IPS-18a (cell line): Measurements from ENCODE around the gene PYHIN1.

ENCODE experiments used
- H3K27ac ChIP-seq: one replicate; pipeline ENCODE4 v1.5.1; 2013; ENCODE audit warnings: low read length
- H3K27me3 ChIP-seq: one replicate; pipeline ENCODE4 v1.6.1; 2013; ENCODE audit warnings: mild to moderate bottlenecking, low read length; ENCODE audit not compliant: control insufficient read depth, insufficient read depth
- H3K36me3 ChIP-seq: one replicate; pipeline ENCODE4 v1.6.1; 2013; ENCODE audit warnings: low read depth, low read length; ENCODE audit not compliant: control insufficient read depth
- H3K4me1 ChIP-seq: one replicate; pipeline ENCODE4 v1.6.1; 2013; ENCODE audit warnings: low read depth, low read length; ENCODE audit not compliant: control insufficient read depth
- H3K4me3 ChIP-seq: one replicate; pipeline ENCODE4 v1.5.1; 2013; ENCODE audit warnings: low read length
- H3K9ac ChIP-seq: one replicate; pipeline ENCODE4 v1.6.1; 2013; ENCODE audit warnings: mild to moderate bottlenecking, low read length, moderate library complexity
- H3K9me3 ChIP-seq: one replicate; pipeline ENCODE4 v1.6.1; 2013; ENCODE audit warnings: low read depth, low read length; ENCODE audit not compliant: control insufficient read depth

Gene PYHIN1

GRCh38 chr1:158931055-158931737, at the start of gene PYHIN1:
Gene PYHIN1, plus strand, starts transcription at chr1:158931552. Its CDS starts 5,359 bp downstream, at chr1:158936911.
- H3K36me3 ChIP-seq = no peaks in the 10 kb centered on the region
- H3K27me3 ChIP-seq = no peaks in the 10 kb centered on the region
- no peak within 1 kb of the TSS for H3K9ac ChIP-seq
- no peaks in the 10 kb centered on the region for H3K4me1 ChIP-seq
- H3K9me3 ChIP-seq = no peaks in the 10 kb centered on the region
- H3K4me3 ChIP-seq = no peak within 1 kb of the TSS
- H3K27ac ChIP-seq = no peak within 1 kb of the TSS

GRCh38 chr1:158893654-158894053, 37.7 kb upstream of the PYHIN1 start:
- Histone ChIP-seq H3K9ac (no peak overlapping the region), H3K36me3 (no peaks in the 10 kb centered on the region), H3K27ac (no peak overlapping the region), H3K27me3 (no peaks in the 10 kb centered on the region), H3K4me1 (no peaks in the 10 kb centered on the region), H3K4me3 (no peak overlapping the region), H3K9me3 (no peaks in the 10 kb centered on the region)

GRCh38 chr1:158898722-158899121, 32.6 kb upstream of the PYHIN1 start:
- Histone ChIP-seq H3K9me3 (no peaks in the 10 kb centered on the region), H3K27ac (no peak overlapping the region), H3K4me1 (no peaks in the 10 kb centered on the region), H3K27me3 (no peaks in the 10 kb centered on the region), H3K9ac (no peak overlapping the region), H3K4me3 (no peak overlapping the region), H3K36me3 (no peaks in the 10 kb centered on the region)

GRCh38 chr1:158901623-158902022, 29.7 kb upstream of the PYHIN1 start:
- Histone ChIP-seq H3K27me3 (no peaks in the 10 kb centered on the region), H3K4me1 (no peaks in the 10 kb centered on the region), H3K9me3 (no peaks in the 10 kb centered on the region), H3K9ac (no peak overlapping the region), H3K27ac (no peak overlapping the region), H3K4me3 (no peak overlapping the region), H3K36me3 (no peaks in the 10 kb centered on the region)

- Histone ChIP-seq H3K4me3 (no peak overlapping the region), H3K27ac (no peak overlapping the region), H3K4me1 (no peaks in the 10 kb centered on the region), H3K27me3 (no peaks in the 10 kb centered on the region), H3K9ac (no peak overlapping the region), H3K9me3 (peaks cover 2% of the 10 kb centered on the region), H3K36me3 (no peaks in the 10 kb centered on the region)
Measured at GRCh38 chr1:158916085-158916484, 15.3 kb upstream of the PYHIN1 start.

- Histone ChIP-seq H3K36me3 (no peaks in the 10 kb centered on the region), H3K9me3 (peaks cover 2% of the 10 kb centered on the region), H3K4me1 (no peaks in the 10 kb centered on the region), H3K9ac (no peak overlapping the region), H3K27ac (no peak overlapping the region), H3K4me3 (no peak overlapping the region), H3K27me3 (no peaks in the 10 kb centered on the region)
Measured at GRCh38 chr1:158924677-158925076, 6.7 kb upstream of the PYHIN1 start.

GRCh38 chr1:158930504-158930903, 848 bp upstream of the PYHIN1 start:
- no peak overlapping the region for H3K4me3 ChIP-seq
- no peaks in the 10 kb centered on the region for H3K9me3 ChIP-seq
- H3K4me1 ChIP-seq = no peaks in the 10 kb centered on the region
- H3K27ac ChIP-seq = no peak overlapping the region
- H3K9ac ChIP-seq = no peak overlapping the region
- H3K36me3 ChIP-seq = no peaks in the 10 kb centered on the region
- no peaks in the 10 kb centered on the region for H3K27me3 ChIP-seq

- Histone ChIP-seq H3K4me3 (no peak overlapping the region), H3K4me1 (no peaks in the 10 kb centered on the region), H3K9me3 (no peaks in the 10 kb centered on the region), H3K27me3 (no peaks in the 10 kb centered on the region), H3K36me3 (no peaks in the 10 kb centered on the region), H3K9ac (no peak overlapping the region), H3K27ac (no peak overlapping the region)
Measured at GRCh38 chr1:158932171-158932570, 819 bp downstream of the PYHIN1 start.

GRCh38 chr1:158933621-158934020, 2.3 kb downstream of the PYHIN1 start:
- Histone ChIP-seq H3K27ac (no peak overlapping the region), H3K36me3 (no peaks in the 10 kb centered on the region), H3K4me1 (no peaks in the 10 kb centered on the region), H3K9me3 (no peaks in the 10 kb centered on the region), H3K4me3 (no peak overlapping the region), H3K27me3 (no peaks in the 10 kb centered on the region), H3K9ac (no peak overlapping the region)

GRCh38 chr1:158939180-158939579, 7.8 kb downstream of the PYHIN1 start:
- H3K27ac ChIP-seq = no peak overlapping the region
- H3K9ac ChIP-seq = no peak overlapping the region
- no peaks in the 10 kb centered on the region for H3K27me3 ChIP-seq
- no peaks in the 10 kb centered on the region for H3K4me1 ChIP-seq
- H3K9me3 ChIP-seq = no peaks in the 10 kb centered on the region
- H3K36me3 ChIP-seq = no peaks in the 10 kb centered on the region
- no peak overlapping the region for H3K4me3 ChIP-seq

GRCh38 chr1:158941317-158941716, 10.0 kb downstream of the PYHIN1 start:
- Histone ChIP-seq H3K27me3 (no peaks in the 10 kb centered on the region), H3K9me3 (no peaks in the 10 kb centered on the region), H3K4me1 (no peaks in the 10 kb centered on the region), H3K36me3 (no peaks in the 10 kb centered on the region), H3K27ac (no peak overlapping the region), H3K4me3 (no peak overlapping the region), H3K9ac (no peak overlapping the region)

GRCh38 chr1:158942490-158942889, 11.1 kb downstream of the PYHIN1 start:
- Histone ChIP-seq H3K36me3 (no peaks in the 10 kb centered on the region), H3K4me1 (no peaks in the 10 kb centered on the region), H3K4me3 (no peak overlapping the region), H3K27ac (no peak overlapping the region), H3K27me3 (no peaks in the 10 kb centered on the region), H3K9me3 (no peaks in the 10 kb centered on the region), H3K9ac (no peak overlapping the region)
